Neural cell (in vitro differentiated cells): ENCODE results near the gene NDRG2. TPM values are rescaled to one million over a fixed set of nuclear protein-coding genes. Genes with fewer than 3 reads are reported as not detected.

Source experiments
- H2AFZ ChIP-seq: fragments of 200-600, 300-800 bp; sonication (generic), shearing (Covaris generic); 2 replicates; pipeline ENCODE4 v1.6.0; 2014; ENCODE audit warnings: low read depth, mild to moderate bottlenecking, antibody characterized with exemption, low read length, moderate library complexity
- H3F3A ChIP-seq: fragments of 200-600 bp; shearing (Covaris generic); 2 replicates; pipeline ENCODE4 v1.6.1; 2016; ENCODE audit warnings: mild to moderate bottlenecking, moderate library complexity, mixed read lengths, antibody characterized with exemption, low read length; ENCODE audit not compliant: insufficient read depth, poor library complexity, severe bottlenecking
- H3K27ac ChIP-seq: fragments of 200-600, 300-800 bp; sonication (generic), shearing (Covaris generic); 2 replicates; pipeline ENCODE4 v1.5.1; 2014; ENCODE audit warnings: mild to moderate bottlenecking, low read length, moderate library complexity
- H3K27me3 ChIP-seq: fragments of 300-800, 200-600 bp; sonication (generic), shearing (Covaris generic); 2 replicates; pipeline ENCODE4 v1.6.0; 2014; ENCODE audit warnings: mild to moderate bottlenecking, low read depth, low read length, moderate library complexity; ENCODE audit not compliant: insufficient read depth
- H3K36me3 ChIP-seq: fragments of 300-800, 200-600 bp; sonication (generic), shearing (Covaris generic); 2 replicates; pipeline ENCODE4 v1.5.1; 2014; ENCODE audit warnings: mild to moderate bottlenecking, antibody characterized with exemption, low read length, moderate library complexity; ENCODE audit not compliant: insufficient read depth
- H3K4me2 ChIP-seq: fragments of 300-800, 200-600 bp; sonication (generic), shearing (Covaris generic); 2 replicates; pipeline ENCODE4 v1.6.0; 2014; ENCODE audit warnings: mild to moderate bottlenecking, low read length
- H3K4me3 ChIP-seq: fragments of 300-800, 200-600 bp; sonication (generic), shearing (Covaris generic); 2 replicates; pipeline ENCODE4 v1.5.1; 2014; ENCODE audit warnings: mild to moderate bottlenecking, low read length, moderate library complexity
- H3K79me2 ChIP-seq: fragments of 200-600 bp; shearing (Covaris generic); replicated peaks from 2 replicates; pipeline ENCODE4 v1.6.0; 2014; ENCODE audit warnings: mild to moderate bottlenecking, low read length, moderate library complexity; ENCODE audit not compliant: insufficient read depth
- H3K9ac ChIP-seq: fragments of 300-800, 200-600 bp; sonication (generic), shearing (Covaris generic); 2 replicates; pipeline ENCODE4 v1.6.1; 2016; ENCODE audit warnings: mild to moderate bottlenecking, low read length, mixed read lengths
- H3K9me2 ChIP-seq: fragments of 200-600 bp; shearing (Covaris generic); 2 replicates; pipeline ENCODE4 v1.6.1; 2016; ENCODE audit warnings: mild to moderate bottlenecking, low read length, mixed read lengths; ENCODE audit not compliant: insufficient read depth
- H3K9me3 ChIP-seq: fragments of 200-600, 300-800 bp; sonication (generic), shearing (Covaris generic); 2 replicates; pipeline ENCODE4 v1.6.1; 2016; ENCODE audit warnings: mild to moderate bottlenecking, mixed run types, low read length, moderate library complexity, mixed read lengths
- H4K20me1 ChIP-seq: fragments of 200-600 bp; shearing (Covaris generic); 2 replicates; pipeline ENCODE4 v1.6.1; 2016; ENCODE audit warnings: mild to moderate bottlenecking, mixed run types; ENCODE audit not compliant: insufficient read depth
- EP300 ChIP-seq: fragments of 450-650 bp; conservative IDR thresholded peaks from 2 replicates; pipeline ENCODE4 v1.6.1; 2014; ENCODE audit warnings: antibody characterized with exemption, mild to moderate bottlenecking, moderate library complexity; ENCODE audit not compliant: poor library complexity, severe bottlenecking
- EZH2 ChIP-seq: fragments of 200-600, 300-800 bp; shearing (Covaris generic), sonication (generic); IDR thresholded peaks from 2 replicates; pipeline ENCODE4 v1.6.1; 2014; ENCODE audit warnings: antibody characterized with exemption, low read length, borderline replicate concordance, mild to moderate bottlenecking; ENCODE audit not compliant: insufficient read depth, poor library complexity, severe bottlenecking
- MXI1 ChIP-seq: fragments of 450-650 bp; conservative IDR thresholded peaks from 2 replicates; pipeline ENCODE4 v1.6.1; 2014; ENCODE audit warnings: antibody characterized with exemption, mild to moderate bottlenecking; ENCODE audit not compliant: poor library complexity, severe bottlenecking
- POLR2AphosphoS5 ChIP-seq: IDR thresholded peaks from 2 replicates; pipeline ENCODE4 v1.6.1; 2012
- RAD21 ChIP-seq: fragments of 450-650 bp; conservative IDR thresholded peaks from 2 replicates; pipeline ENCODE4 v1.6.1; 2014; ENCODE audit warnings: antibody characterized with exemption, mild to moderate bottlenecking, moderate library complexity
- SMC3 ChIP-seq: fragments of 450-650 bp; conservative IDR thresholded peaks from 2 replicates; pipeline ENCODE4 v1.6.1; 2014; ENCODE audit warnings: antibody characterized with exemption, mild to moderate bottlenecking, moderate library complexity; ENCODE audit not compliant: poor library complexity
- TAF1 ChIP-seq: IDR thresholded peaks from 2 replicates; pipeline ENCODE4 v1.6.1; 2012; ENCODE audit warnings: low read depth
- polyA plus RNA-seq: library from polyadenylated mRNA; depleted of rRNA; stranded (reverse); fragments of >200 nt; gene quantifications from 2 replicates; pipeline ENCODE4 v1.2.3, GENCODE V29; 2014
- TF ChIP-seq, protein P1 (sequence below): IDR thresholded peaks from 2 replicates; pipeline ENCODE4 v1.6.1; 2012; ENCODE audit warnings: borderline replicate concordance
- TF ChIP-seq, protein P2 (sequence below): fragments of 450-650 bp; IDR thresholded peaks from 2 replicates; pipeline ENCODE4 v1.5.1; 2014; ENCODE audit warnings: antibody characterized with exemption, mild to moderate bottlenecking, moderate library complexity; ENCODE audit not compliant: poor library complexity, severe bottlenecking

Gene NDRG2
- polyA plus RNA-seq, 1 donor from 2014 or later: 43.3 TPM

DNA sequence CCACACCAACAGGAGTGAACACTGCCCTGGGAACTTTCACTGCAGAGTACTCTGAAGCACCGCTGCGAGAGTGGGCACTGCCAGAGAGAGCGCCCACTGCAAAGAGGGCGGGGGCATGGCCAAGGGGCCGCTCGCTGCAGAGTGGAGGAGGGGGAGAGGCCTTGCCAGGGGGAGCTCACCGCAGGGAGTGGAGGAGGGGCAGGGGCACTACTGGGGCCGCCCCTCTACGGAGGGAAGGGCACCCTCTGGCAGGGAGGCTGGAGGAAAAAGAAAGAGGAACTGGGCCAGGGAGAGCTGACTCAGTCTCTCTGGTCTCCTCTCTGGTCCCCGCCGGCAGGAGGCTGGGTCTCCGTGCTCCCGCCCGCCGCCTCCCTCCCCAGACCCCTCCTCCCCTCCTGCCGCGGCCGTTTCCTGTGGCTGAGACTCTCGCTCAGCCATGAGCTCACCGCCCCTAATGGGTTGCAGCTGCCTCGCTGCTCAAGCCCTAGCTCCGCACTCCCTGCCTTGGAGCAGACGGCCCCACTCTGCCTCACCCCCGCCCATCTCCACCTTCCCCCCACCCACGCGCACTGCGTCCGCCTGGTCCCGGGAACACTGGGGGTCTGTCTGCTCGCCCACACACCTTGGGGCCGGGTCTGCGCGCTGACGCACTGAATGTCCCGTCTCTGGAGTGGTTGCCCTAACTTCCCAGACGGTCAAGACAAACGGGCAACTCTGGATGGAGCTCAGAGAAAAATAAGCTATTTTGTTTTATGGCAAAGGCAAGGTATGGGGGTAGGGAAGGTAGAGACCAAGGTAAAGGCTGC lies 46.6 kb upstream of the NDRG2 start:
- Histone ChIP-seq H2AFZ (no peak overlapping the region), H3K79me2 (peaks cover 7% of the 10 kb centered on the region), H3K36me3 (peaks cover 5% of the 10 kb centered on the region), H3K27me3 (no peaks in the 10 kb centered on the region), H3K9me3 (no peaks in the 10 kb centered on the region), H4K20me1 (no peaks in the 10 kb centered on the region), H3K4me3 (peak overlapping the region; percentile 78), H3K9me2 (no peaks in the 10 kb centered on the region), H3K9ac (peak overlapping the region; percentile 92), H3K4me2 (peak overlapping the region; percentile 99), H3F3A (peaks cover 4% of the 10 kb centered on the region), H3K27ac (peak overlapping the region; percentile 71)
- TF ChIP-seq POLR2AphosphoS5 (peak; percentile 59), EZH2 (no peak), SMC3 (no peak), EP300 (no peak), MXI1 (no peak), RAD21 (no peak), TAF1 (peak; percentile 31)
- TF ChIP-seq, protein P1, sequence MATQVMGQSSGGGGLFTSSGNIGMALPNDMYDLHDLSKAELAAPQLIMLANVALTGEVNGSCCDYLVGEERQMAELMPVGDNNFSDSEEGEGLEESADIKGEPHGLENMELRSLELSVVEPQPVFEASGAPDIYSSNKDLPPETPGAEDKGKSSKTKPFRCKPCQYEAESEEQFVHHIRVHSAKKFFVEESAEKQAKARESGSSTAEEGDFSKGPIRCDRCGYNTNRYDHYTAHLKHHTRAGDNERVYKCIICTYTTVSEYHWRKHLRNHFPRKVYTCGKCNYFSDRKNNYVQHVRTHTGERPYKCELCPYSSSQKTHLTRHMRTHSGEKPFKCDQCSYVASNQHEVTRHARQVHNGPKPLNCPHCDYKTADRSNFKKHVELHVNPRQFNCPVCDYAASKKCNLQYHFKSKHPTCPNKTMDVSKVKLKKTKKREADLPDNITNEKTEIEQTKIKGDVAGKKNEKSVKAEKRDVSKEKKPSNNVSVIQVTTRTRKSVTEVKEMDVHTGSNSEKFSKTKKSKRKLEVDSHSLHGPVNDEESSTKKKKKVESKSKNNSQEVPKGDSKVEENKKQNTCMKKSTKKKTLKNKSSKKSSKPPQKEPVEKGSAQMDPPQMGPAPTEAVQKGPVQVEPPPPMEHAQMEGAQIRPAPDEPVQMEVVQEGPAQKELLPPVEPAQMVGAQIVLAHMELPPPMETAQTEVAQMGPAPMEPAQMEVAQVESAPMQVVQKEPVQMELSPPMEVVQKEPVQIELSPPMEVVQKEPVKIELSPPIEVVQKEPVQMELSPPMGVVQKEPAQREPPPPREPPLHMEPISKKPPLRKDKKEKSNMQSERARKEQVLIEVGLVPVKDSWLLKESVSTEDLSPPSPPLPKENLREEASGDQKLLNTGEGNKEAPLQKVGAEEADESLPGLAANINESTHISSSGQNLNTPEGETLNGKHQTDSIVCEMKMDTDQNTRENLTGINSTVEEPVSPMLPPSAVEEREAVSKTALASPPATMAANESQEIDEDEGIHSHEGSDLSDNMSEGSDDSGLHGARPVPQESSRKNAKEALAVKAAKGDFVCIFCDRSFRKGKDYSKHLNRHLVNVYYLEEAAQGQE: no peak
- TF ChIP-seq, protein P2, sequence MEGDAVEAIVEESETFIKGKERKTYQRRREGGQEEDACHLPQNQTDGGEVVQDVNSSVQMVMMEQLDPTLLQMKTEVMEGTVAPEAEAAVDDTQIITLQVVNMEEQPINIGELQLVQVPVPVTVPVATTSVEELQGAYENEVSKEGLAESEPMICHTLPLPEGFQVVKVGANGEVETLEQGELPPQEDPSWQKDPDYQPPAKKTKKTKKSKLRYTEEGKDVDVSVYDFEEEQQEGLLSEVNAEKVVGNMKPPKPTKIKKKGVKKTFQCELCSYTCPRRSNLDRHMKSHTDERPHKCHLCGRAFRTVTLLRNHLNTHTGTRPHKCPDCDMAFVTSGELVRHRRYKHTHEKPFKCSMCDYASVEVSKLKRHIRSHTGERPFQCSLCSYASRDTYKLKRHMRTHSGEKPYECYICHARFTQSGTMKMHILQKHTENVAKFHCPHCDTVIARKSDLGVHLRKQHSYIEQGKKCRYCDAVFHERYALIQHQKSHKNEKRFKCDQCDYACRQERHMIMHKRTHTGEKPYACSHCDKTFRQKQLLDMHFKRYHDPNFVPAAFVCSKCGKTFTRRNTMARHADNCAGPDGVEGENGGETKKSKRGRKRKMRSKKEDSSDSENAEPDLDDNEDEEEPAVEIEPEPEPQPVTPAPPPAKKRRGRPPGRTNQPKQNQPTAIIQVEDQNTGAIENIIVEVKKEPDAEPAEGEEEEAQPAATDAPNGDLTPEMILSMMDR: no peak

DNA sequence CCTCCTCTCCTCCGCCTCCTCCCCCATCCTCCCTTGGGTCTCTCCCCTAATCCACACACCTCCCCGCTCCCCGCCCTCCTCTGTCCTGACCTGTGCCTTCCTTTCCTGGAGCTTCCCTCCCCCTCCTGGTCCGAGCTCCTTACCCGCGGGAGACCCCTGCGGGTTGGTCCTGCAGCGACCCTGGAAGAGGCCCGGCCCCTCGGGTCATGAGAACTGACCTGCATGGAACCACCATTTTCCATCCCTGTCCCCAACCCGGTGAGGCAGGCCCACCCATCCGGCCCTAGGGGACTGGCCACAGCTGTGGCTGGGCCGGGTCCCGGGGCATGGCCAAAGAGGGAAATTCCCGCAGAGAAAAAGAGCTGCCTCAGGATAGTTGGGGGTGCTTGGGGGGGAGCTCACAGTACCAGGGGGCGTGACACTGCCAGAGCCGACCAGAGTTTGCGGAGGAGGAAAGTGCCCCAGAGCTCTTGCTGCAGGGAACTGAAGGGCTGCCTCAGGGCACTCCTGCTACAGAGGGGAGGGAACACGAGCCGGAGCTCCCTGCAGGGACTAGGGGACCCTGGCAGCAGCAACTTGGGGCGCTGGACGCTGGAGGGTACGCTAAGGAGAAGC lies 45.9 kb upstream of the NDRG2 start:
- Histone ChIP-seq H2AFZ (peak overlapping the region; percentile 17), H3K27me3 (no peaks in the 10 kb centered on the region)
- TF ChIP-seq, protein P2: peak; percentile 28
- TF ChIP-seq MXI1 (no peak), SMC3 (no peak), RAD21 (no peak), EP300 (no peak), EZH2 (no peak)
- TF ChIP-seq, protein P1: peak; percentile 68

More for the DNA sequence above, 45.9 kb upstream of the NDRG2 start:
- no peaks in the 10 kb centered on the region for H3K9me2 ChIP-seq
- peak overlapping the region; percentile 92 for H3K9ac ChIP-seq
- peaks cover 4% of the 10 kb centered on the region for H3F3A ChIP-seq
- H3K4me2 ChIP-seq: peak overlapping the region; percentile 99
- no peaks in the 10 kb centered on the region for H4K20me1 ChIP-seq
- H3K27ac ChIP-seq: peak overlapping the region; percentile 71
- H3K4me3 ChIP-seq: peak overlapping the region; percentile 78
- H3K79me2 ChIP-seq: peaks cover 7% of the 10 kb centered on the region
- no peaks in the 10 kb centered on the region for H3K9me3 ChIP-seq
- H3K36me3 ChIP-seq: peaks cover 4% of the 10 kb centered on the region
